ENCODE measurements around the gene CYBB. TPM values are rescaled to one million over a fixed set of nuclear protein-coding genes. Genes with fewer than 3 reads are reported as not detected.

CYBB gene
- total RNA-seq, 1 donor from 2014 or later = 16.4 TPM

DNA sequence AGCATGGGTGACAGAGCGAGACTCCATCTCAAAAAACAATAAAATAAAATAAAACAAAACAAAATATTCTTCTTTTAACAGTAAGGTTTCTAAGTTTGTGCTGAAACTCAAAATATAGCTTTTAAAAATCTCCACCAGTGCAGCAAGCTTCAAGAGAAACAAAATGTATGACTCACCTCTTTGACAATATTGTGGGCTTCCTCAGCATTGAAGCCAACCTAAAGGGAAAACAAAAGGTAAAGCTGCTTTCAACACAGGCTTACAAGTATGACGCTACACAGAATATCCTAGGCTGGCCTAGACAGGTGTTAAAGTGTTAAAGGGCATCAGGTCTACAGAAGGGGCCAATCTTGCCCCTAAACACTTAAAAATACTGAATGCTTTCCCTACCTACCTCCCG is 66.3 kb downstream of the CYBB start:
- no peak for DNase-seq

DNA sequence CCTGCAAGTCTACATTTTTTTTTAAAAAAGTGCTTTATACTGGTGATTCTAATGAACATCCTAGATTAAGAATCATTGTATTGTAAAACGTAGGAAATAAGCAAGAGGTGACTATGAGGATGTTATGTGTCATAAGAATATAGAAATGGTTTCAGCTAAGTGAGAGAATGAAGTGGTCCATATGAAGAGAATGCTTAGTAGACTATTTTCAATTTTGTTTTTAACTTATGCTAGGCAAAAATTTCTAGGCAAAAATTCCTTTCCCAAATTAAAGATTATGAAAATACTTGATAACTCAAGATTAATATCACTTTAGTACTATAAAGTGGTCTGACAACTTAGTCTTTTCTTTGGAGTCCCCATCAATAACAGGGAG is 66.7 kb downstream of the CYBB start:
- DNase-seq = no peak

DNA sequence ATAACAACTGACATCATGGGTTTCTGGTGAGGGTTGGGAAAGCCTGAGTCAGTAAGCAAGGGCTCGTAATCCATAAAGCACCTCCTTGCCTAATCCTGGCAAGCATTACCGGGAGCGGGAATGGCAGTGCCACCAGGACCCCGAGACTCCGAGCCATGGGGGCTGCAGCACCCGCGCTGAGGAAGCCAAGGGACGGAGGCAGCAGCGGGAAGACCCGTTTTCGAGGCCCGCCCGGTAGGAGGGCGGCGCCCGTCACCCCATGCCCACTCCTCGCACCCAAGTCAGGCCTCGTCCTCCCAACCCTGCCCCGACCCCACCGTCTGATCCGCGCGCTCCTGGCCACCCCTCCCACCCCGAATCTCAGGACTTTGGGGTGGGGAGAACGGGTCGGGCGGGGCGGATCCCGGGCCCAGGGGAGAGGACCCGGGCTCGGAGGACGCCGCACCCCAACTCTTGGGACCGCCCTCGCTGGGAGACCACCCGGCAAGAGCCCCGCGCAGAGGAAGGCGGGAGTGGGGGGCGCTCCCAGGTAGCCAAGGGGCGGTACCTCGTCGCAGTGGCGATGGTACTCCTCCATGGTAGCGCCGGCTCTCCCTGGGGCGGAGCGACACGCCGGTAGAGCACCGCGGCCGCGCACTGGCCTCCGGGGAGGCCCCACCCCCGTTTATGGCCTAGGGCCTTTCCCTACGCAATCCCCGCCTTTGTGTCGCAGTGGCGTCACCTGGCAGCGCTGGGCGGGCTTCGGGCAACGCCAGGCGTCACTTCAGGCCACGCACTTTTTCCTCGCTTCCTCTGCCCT is 67.3 kb downstream of the CYBB start, which contains the start of gene DYNLT3:
Gene DYNLT3 (minus strand): TSS at position 638 of the 799 bp plus-strand sequence. CDS start 61 bp downstream, at position 577.
- DNase-seq = peak; percentile 68

GRCh38 chrX:37847733-37848197 is 67.9 kb downstream of the CYBB start:
- DNase-seq = no peak

- DNase-seq = no peak
Observed at GRCh38 chrX:37854148-37854547, 74.3 kb downstream of the CYBB start.

- no peak for DNase-seq
Observed at GRCh38 chrX:37854748-37855147, 74.9 kb downstream of the CYBB start.

DNA sequence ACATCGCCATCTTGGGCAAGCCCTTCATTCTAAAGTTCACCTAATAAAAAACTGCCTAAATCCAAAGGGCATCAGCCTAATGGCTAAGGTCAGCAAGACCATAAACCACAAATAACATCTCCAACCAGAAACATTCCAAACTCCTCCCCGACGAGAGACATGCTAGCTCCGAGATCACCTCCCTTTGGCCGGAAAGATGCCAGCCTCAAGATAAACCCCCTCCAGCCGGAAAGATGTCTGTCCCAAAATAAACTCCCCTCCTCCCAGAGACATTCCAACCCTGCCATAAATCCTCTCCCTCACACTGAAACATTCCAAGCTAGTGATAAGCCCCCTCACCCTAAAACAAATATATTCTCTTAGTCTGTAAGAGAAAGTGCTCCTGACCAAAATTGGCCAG is 80.9 kb downstream of the CYBB start:
- DNase-seq = no peak

DNA sequence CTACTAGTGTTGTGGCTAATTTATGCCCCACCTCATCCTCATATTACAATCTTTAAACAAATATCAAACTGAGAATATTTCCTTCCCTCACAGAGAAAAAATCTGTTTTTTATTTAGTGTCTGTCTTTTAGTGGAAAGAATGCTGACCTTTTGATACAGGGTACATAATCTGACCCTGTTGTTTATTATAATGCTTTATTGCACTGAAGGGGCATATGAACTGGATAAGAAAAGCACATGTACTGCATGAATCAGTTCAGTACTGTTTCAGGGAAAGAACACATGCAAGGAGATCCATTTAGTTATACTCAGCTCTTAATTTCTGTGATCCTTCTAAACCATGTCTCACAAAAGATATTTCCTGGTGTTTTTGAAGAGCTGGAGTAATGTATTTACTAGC is 83.0 kb downstream of the CYBB start:
- DNase-seq = no peak

Other genes with a start within 250 kb of the CYBB start
- 1.4 TPM for gene LANCL3, start 208.4 kb upstream of the CYBB start, total RNA-seq
- gene XK, start 94.3 kb upstream of the CYBB start, total RNA-seq = 3.3 TPM
- 27.6 TPM for gene DYNLT3, start 67.5 kb downstream of the CYBB start, total RNA-seq
- 4.4 TPM for gene SYTL5, start 226.5 kb downstream of the CYBB start, total RNA-seq

All from occipital lobe (tissue), 2 donors.